PC-3 (cell line): Measurements from ENCODE around the gene MAPK8. TPM values are rescaled to one million over a fixed set of nuclear protein-coding genes. Genes with fewer than 3 reads are reported as not detected.

Source experiments
- ATAC-seq: fragments of 200-7000 bp; cut with Tn5 transposase; 2 replicates; pipeline ENCODE4 v1.9.1; 2020; ENCODE audit warnings: mild to moderate bottlenecking, moderate library complexity
- BruUV-seq: library from RNA; stranded (reverse); fragments of 400-500 nt; replicated peaks from 2 replicates; lab custom pipeline; 2021; lab: Mats Ljungman, UMichigan
- CTCF ChIA-PET: fragments of 300-600 bp; sonication (Branson Sonifier 250); formaldehyde crosslinking; loops from one replicate; lab custom pipeline; 2022; ENCODE audit warnings: antibody characterized with exemption; lab: Charles Lee
- POLR2A ChIA-PET: fragments of 300-600 bp; sonication (Branson Sonifier 250); formaldehyde crosslinking; loops from one replicate; lab custom pipeline; 2022; ENCODE audit warnings: antibody characterized with exemption; ENCODE audit not compliant: unreplicated experiment; lab: Charles Lee
- DNase-seq: peaks from one replicate; pipeline ENCODE4 v3.0.0-alpha.2; 2015
- H2AFZ ChIP-seq: fragments of 300-600 bp; sonication (generic); 2 replicates; pipeline ENCODE4 v1.6.0; 2016; ENCODE audit warnings: antibody characterized with exemption, low read length
- H3F3A ChIP-seq: fragments of 300-600 bp; sonication (generic); one replicate; pipeline ENCODE4 v1.6.0; 2017; ENCODE audit warnings: antibody characterized with exemption, low read length, control low read depth, mild to moderate bottlenecking; ENCODE audit not compliant: unreplicated experiment
- H3K27ac ChIP-seq: fragments of 300-600 bp; sonication (generic); 2 replicates; pipeline ENCODE4 v1.5.1; 2016; ENCODE audit warnings: mild to moderate bottlenecking, low read length
- H3K27me3 ChIP-seq: fragments of 300-600 bp; sonication (generic); 2 replicates; pipeline ENCODE4 v1.6.1; 2016; ENCODE audit warnings: low read length, mixed read lengths
- H3K36me3 ChIP-seq: fragments of 300-600 bp; sonication (generic); 2 replicates; pipeline ENCODE4 v1.6.1; 2016; ENCODE audit warnings: low read depth, mixed run types, low read length, mixed read lengths
- H3K4me1 ChIP-seq: fragments of 300-600 bp; sonication (generic); 2 replicates; pipeline ENCODE4 v1.5.1; 2016; ENCODE audit warnings: low read length; ENCODE audit not compliant: insufficient read depth
- H3K4me2 ChIP-seq: fragments of 300-600 bp; sonication (generic); 2 replicates; pipeline ENCODE4 v1.6.0; 2016; ENCODE audit warnings: low read length
- H3K4me3 ChIP-seq: fragments of 300-600 bp; sonication (generic); 2 replicates; pipeline ENCODE4 v1.5.1; 2016; ENCODE audit warnings: mild to moderate bottlenecking, low read length, mixed read lengths
- H3K79me2 ChIP-seq: fragments of 300-600 bp; sonication (generic); 2 replicates; pipeline ENCODE4 v1.6.1; 2017; ENCODE audit warnings: low read length, mixed read lengths
- H3K9ac ChIP-seq: fragments of 300-600 bp; sonication (generic); 2 replicates; pipeline ENCODE4 v1.6.0; 2016; ENCODE audit warnings: mild to moderate bottlenecking, low read length
- H3K9me2 ChIP-seq: fragments of 300-600 bp; sonication (generic); replicated peaks from 2 replicates; pipeline ENCODE4 v1.6.1; 2016; ENCODE audit warnings: mixed run types, low read length, mixed read lengths
- H3K9me3 ChIP-seq: fragments of 300-600 bp; sonication (generic); 2 replicates; pipeline ENCODE4 v1.6.1; 2016; ENCODE audit warnings: low read length, mixed read lengths
- H4K20me1 ChIP-seq: fragments of 300-600 bp; sonication (generic); 2 replicates; pipeline ENCODE4 v1.6.1; 2016; ENCODE audit warnings: low read length, mixed read lengths
- CTCF ChIP-seq: fragments of 300-600 bp; sonication (generic); conservative IDR thresholded peaks from 2 replicates; pipeline ENCODE4 v1.5.1; 2017; ENCODE audit warnings: antibody characterized with exemption, low read depth, mild to moderate bottlenecking, low read length
- EZH2 ChIP-seq: fragments of 300-600 bp; sonication (generic); IDR thresholded peaks from one replicate; pipeline ENCODE4 v1.6.1; 2017; ENCODE audit warnings: antibody characterized with exemption, mild to moderate bottlenecking, low read length; ENCODE audit not compliant: unreplicated experiment
- EZH2phosphoT487 ChIP-seq: fragments of 300-600 bp; sonication (generic); IDR thresholded peaks from 2 replicates; pipeline ENCODE4 v1.6.1; 2018; ENCODE audit warnings: mild to moderate bottlenecking, antibody characterized with exemption, low read length, borderline replicate concordance
- intact Hi-C: fragments of 100-400 bp; cut with micrococcal nuclease; formaldehyde crosslinking; loops from 2 replicates; pipeline ENCODE4 v1.9.0; 2023
- total RNA-seq: library from RNA; depleted of rRNA; stranded (reverse); fragments of >200 nt; gene quantifications from 2 replicates; pipeline ENCODE4 v1.2.3, GENCODE V29; 2014

Gene MAPK8
- total RNA-seq, 1 experiment from 2014 or later, result 26.6 TPM

- no TSS peak for BruUV-seq
- ChIA-PET POLR2A (no interaction called here), CTCF (interaction anchor here (0.5 kb wide), 1 partner anchor 244 kb away, joined by 6 read pairs; no protein-coding TSS in a partner anchor)
- H3K9me3 ChIP-seq, result peaks cover 3% of the 10 kb centered on the region; the same call in 1 of the 2 replicates
- peaks cover 13% of the 10 kb centered on the region for H3K36me3 ChIP-seq
- no peak overlapping the region for H3K27ac ChIP-seq
- no peak overlapping the region for H2AFZ ChIP-seq
- no peaks in the 10 kb centered on the region for H4K20me1 ChIP-seq
- H3K4me2 ChIP-seq, result no peak overlapping the region
- no peak overlapping the region for H3K9ac ChIP-seq
- H3K9me2 ChIP-seq, result no peaks in the 10 kb centered on the region
- no peaks in the 10 kb centered on the region for H3K79me2 ChIP-seq
- no peak overlapping the region for H3K4me3 ChIP-seq
- DNase-seq (no peak), ATAC-seq (no peak)
- H3F3A ChIP-seq, result no peaks in the 10 kb centered on the region
- TF ChIP-seq CTCF (no peak), EZH2phosphoT487 (no peak), EZH2 (no peak)
- intact Hi-C loops, result no loop called here
- no peaks in the 10 kb centered on the region for H3K27me3 ChIP-seq
- peaks cover 5% of the 10 kb centered on the region; the same call in 1 of the 2 replicates for H3K4me1 ChIP-seq
Observed at GRCh38 chr10:48414160-48414559, 107.7 kb downstream of the MAPK8 start.

GRCh38 chr10:48414778-48415177 lies 108.3 kb downstream of the MAPK8 start:
- DNase-seq, result peak; percentile 55
- H3K27me3 ChIP-seq, result no peaks in the 10 kb centered on the region
- H4K20me1 ChIP-seq, result no peaks in the 10 kb centered on the region
- ChIA-PET CTCF (no interaction called here), POLR2A (no interaction called here)
- no peak overlapping the region for H3K4me3 ChIP-seq
- no peak overlapping the region for H3K9ac ChIP-seq
- H3K9me3 ChIP-seq, result peaks cover 3% of the 10 kb centered on the region; the same call in 1 of the 2 replicates
- no peaks in the 10 kb centered on the region for H3K79me2 ChIP-seq
- H2AFZ ChIP-seq, result no peak overlapping the region
- H3K4me2 ChIP-seq, result no peak overlapping the region
- intact Hi-C loops, result no loop called here
- H3K9me2 ChIP-seq, result no peaks in the 10 kb centered on the region
- TF ChIP-seq EZH2phosphoT487 (no peak), EZH2 (no peak), CTCF (no peak)
- BruUV-seq, result no TSS peak
- ATAC-seq, result peak; percentile 93
- H3K27ac ChIP-seq, result no peak overlapping the region
- no peaks in the 10 kb centered on the region for H3F3A ChIP-seq
- H3K36me3 ChIP-seq, result peaks cover 13% of the 10 kb centered on the region
- H3K4me1 ChIP-seq, result peaks cover 5% of the 10 kb centered on the region; the same call in 1 of the 2 replicates

- CTCF ChIA-PET, result no interaction called here
- intact Hi-C loops, result loop anchor here (2.0 kb wide), 1 partner anchor 52 kb away; no protein-coding TSS in a partner anchor
- H3K27ac ChIP-seq, result no peak overlapping the region
Observed at GRCh38 chr10:48416584-48417232, 110.2 kb downstream of the MAPK8 start.

More at GRCh38 chr10:48416584-48417232, 110.2 kb downstream of the MAPK8 start:
- peaks cover 7% of the 10 kb centered on the region for H3K36me3 ChIP-seq
- H3K9me3 ChIP-seq, result peaks cover 3% of the 10 kb centered on the region; the same call in 1 of the 2 replicates
- H3K4me1 ChIP-seq, result peaks cover 5% of the 10 kb centered on the region; the same call in 1 of the 2 replicates
- POLR2A ChIA-PET, result no interaction called here
- peak; percentile 18; the same call in 1 of the 2 replicates for TF ChIP-seq CTCF
- no peak for TF ChIP-seq EZH2
- no peak for TF ChIP-seq EZH2phosphoT487
- no peak for DNase-seq
- no peaks in the 10 kb centered on the region for H3K79me2 ChIP-seq
- no peak overlapping the region for H3K9ac ChIP-seq
- no TSS peak for BruUV-seq
- no peaks in the 10 kb centered on the region for H4K20me1 ChIP-seq
- no peaks in the 10 kb centered on the region for H3F3A ChIP-seq
- H3K27me3 ChIP-seq, result no peaks in the 10 kb centered on the region; the same call in 1 of the 2 replicates
- H3K4me3 ChIP-seq, result no peak overlapping the region
- peak; percentile 33; the same call in 1 of the 2 replicates for ATAC-seq
- no peak overlapping the region for H3K4me2 ChIP-seq
- H2AFZ ChIP-seq, result no peak overlapping the region
- no peaks in the 10 kb centered on the region for H3K9me2 ChIP-seq
